ENCODE measurements around the gene KRT5. TPM values are rescaled to one million over a fixed set of nuclear protein-coding genes. Genes with fewer than 3 reads are reported as not detected.

KRT5 gene
- total and polyA plus RNA-seq, 2 experiments from 2014 or later = not detected

DNA sequence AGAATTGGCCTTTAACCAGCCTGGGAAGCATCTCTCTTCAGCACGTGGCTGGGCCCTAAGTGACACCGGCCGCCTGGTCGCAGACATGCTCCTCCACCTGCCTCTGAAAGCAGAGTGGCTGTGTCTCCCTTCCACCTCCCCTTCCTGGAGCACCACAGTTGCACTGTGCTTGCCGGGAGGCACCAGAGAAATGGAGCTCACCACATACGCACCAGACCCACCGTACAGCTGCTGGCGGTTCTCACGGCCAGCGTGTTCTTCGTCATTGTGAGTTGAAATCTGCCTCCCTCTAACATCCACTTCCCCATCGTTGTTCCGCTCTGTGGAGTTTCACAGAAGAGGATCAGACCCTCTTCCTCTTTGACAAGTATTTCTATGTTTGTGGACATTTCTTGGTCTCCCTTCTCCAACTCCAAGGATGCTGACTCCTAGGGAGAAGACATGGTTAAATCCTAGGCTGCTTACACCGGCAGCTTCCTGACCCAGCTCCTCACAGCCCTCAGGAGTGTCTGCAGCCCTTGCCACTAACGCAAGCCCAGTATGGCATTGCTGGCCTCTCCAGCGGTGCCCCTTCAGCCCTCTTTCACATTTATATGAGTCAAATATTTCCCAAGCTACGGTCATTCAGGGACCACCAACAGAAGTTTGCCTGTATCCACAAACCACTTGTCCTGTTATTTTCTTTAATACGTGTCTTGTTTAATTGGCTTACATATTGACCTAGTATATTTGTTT, 11.5 kb upstream of the KRT5 start (continued):
- no peak for TF ChIP-seq ZNF462 (CRISPR knock-in tag; IDR thresholded peaks at IDR 0.05)

GRCh38 chr12:52530905-52531304, 10.7 kb upstream of the KRT5 start:
- no peaks in the 10 kb centered on the region for H3F3A ChIP-seq (replicated peaks; ENCODE audit: low read depth)
- H3K27me3 Mint-ChIP-seq (ENCODE audit: insufficient read depth, low read depth, poor library complexity) = peaks cover 4% of the 10 kb centered on the region
- no peaks in the 10 kb centered on the region for H3K4me1 ChIP-seq (ENCODE audit: insufficient read depth)
- H4K20me1 ChIP-seq (replicated peaks; ENCODE audit: insufficient read depth) = no peaks in the 10 kb centered on the region
- no peak overlapping the region for H3K4me3 ChIP-seq
- H3K36me3 Mint-ChIP-seq (ENCODE audit: low read depth) = no peaks in the 10 kb centered on the region
- no peak overlapping the region for H3K4me2 ChIP-seq
- no peaks in the 10 kb centered on the region for H3K4me1 Mint-ChIP-seq
- no peak overlapping the region for H2AFZ ChIP-seq
- H3K79me2 ChIP-seq (replicated peaks; ENCODE audit: insufficient read depth) = no peaks in the 10 kb centered on the region
- no peak for DNase-seq (ENCODE audit: low spot score)
- no peaks in the 10 kb centered on the region for H3K27me3 ChIP-seq (ENCODE audit: insufficient read depth)
- H3K36me3 ChIP-seq (ENCODE audit: insufficient read depth) = no peaks in the 10 kb centered on the region
- no peak overlapping the region for H3K27ac Mint-ChIP-seq
- ATAC-seq = no peak
- no peak overlapping the region for H3K27ac ChIP-seq (ENCODE audit: low read depth)
- H3K4me3 Mint-ChIP-seq = no peak overlapping the region
- H3K9me2 ChIP-seq (ENCODE audit: insufficient read depth) = no peaks in the 10 kb centered on the region
- H3K9me3 Mint-ChIP-seq = no peaks in the 10 kb centered on the region
- TF ChIP-seq ZNF462 (CRISPR knock-in tag; IDR thresholded peaks at IDR 0.05) (no peak), NANOG (IDR thresholded peaks at IDR 0.05; ENCODE audit: borderline replicate concordance) (no peak), EZH2 (IDR thresholded peaks at IDR 0.05; ENCODE audit: low read depth, unreplicated experiment) (no peak)
- TF ChIP-seq, protein P1, sequence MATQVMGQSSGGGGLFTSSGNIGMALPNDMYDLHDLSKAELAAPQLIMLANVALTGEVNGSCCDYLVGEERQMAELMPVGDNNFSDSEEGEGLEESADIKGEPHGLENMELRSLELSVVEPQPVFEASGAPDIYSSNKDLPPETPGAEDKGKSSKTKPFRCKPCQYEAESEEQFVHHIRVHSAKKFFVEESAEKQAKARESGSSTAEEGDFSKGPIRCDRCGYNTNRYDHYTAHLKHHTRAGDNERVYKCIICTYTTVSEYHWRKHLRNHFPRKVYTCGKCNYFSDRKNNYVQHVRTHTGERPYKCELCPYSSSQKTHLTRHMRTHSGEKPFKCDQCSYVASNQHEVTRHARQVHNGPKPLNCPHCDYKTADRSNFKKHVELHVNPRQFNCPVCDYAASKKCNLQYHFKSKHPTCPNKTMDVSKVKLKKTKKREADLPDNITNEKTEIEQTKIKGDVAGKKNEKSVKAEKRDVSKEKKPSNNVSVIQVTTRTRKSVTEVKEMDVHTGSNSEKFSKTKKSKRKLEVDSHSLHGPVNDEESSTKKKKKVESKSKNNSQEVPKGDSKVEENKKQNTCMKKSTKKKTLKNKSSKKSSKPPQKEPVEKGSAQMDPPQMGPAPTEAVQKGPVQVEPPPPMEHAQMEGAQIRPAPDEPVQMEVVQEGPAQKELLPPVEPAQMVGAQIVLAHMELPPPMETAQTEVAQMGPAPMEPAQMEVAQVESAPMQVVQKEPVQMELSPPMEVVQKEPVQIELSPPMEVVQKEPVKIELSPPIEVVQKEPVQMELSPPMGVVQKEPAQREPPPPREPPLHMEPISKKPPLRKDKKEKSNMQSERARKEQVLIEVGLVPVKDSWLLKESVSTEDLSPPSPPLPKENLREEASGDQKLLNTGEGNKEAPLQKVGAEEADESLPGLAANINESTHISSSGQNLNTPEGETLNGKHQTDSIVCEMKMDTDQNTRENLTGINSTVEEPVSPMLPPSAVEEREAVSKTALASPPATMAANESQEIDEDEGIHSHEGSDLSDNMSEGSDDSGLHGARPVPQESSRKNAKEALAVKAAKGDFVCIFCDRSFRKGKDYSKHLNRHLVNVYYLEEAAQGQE (IDR thresholded peaks at IDR 0.05; ENCODE audit: unreplicated experiment) = no peak
